ENCODE data around the gene PLAAT5. TPM values are rescaled to one million over a fixed set of nuclear protein-coding genes. Genes with fewer than 3 reads are reported as not detected.

PLAAT5 gene
- total RNA-seq, 1 donor from 2014 or later: 3.6 TPM

GRCh38 chr11:63493127-63493526 lies 2.2 kb upstream of the PLAAT5 start:
- no peaks in the 10 kb centered on the region for H3K27me3 ChIP-seq
- H3K36me3 ChIP-seq: no peaks in the 10 kb centered on the region
- no peak overlapping the region for H3K4me3 ChIP-seq
- H3K4me1 ChIP-seq: peaks cover 11% of the 10 kb centered on the region
- H3K9me3 ChIP-seq: no peaks in the 10 kb centered on the region
- H3K27ac ChIP-seq: no peak overlapping the region
- DNase-seq (no peak), ATAC-seq (no peak)
- no peak for TF ChIP-seq CTCF (IDR thresholded peaks at IDR 0.05)
- intact Hi-C loops (cut with DNase I): no loop called here

GRCh38 chr11:63492441-63492840 lies 1.5 kb upstream of the PLAAT5 start:
- H3K4me1 ChIP-seq: peaks cover 11% of the 10 kb centered on the region
- TF ChIP-seq CTCF (IDR thresholded peaks at IDR 0.05): no peak
- H3K27ac ChIP-seq: no peak overlapping the region
- no peak overlapping the region for H3K4me3 ChIP-seq
- ATAC-seq (no peak), DNase-seq (no peak)
- H3K27me3 ChIP-seq: no peaks in the 10 kb centered on the region
- intact Hi-C loops (cut with DNase I): no loop called here
- H3K36me3 ChIP-seq: no peaks in the 10 kb centered on the region
- H3K9me3 ChIP-seq: no peaks in the 10 kb centered on the region

GRCh38 chr11:63491636-63492372 lies 837 bp upstream of the PLAAT5 start:
- ATAC-seq: peak; percentile 51
- peaks cover 11% of the 10 kb centered on the region for H3K4me1 ChIP-seq
- no peak for DNase-seq
- no peaks in the 10 kb centered on the region for H3K27me3 ChIP-seq
- peak overlapping the region; percentile 54 for H3K4me3 ChIP-seq
- H3K36me3 ChIP-seq: no peaks in the 10 kb centered on the region
- intact Hi-C loops (cut with DNase I): no loop called here
- no peak for TF ChIP-seq CTCF (IDR thresholded peaks at IDR 0.05)
- peak overlapping the region; percentile 25 for H3K27ac ChIP-seq
- no peaks in the 10 kb centered on the region for H3K9me3 ChIP-seq

GRCh38 chr11:63491240-63491587 lies 247 bp upstream of the PLAAT5 start:
- ATAC-seq (no peak), DNase-seq (no peak)
- H3K9me3 ChIP-seq: no peaks in the 10 kb centered on the region
- intact Hi-C loops (cut with DNase I): no loop called here
- peak overlapping the region; percentile 54 for H3K4me3 ChIP-seq
- peak overlapping the region; percentile 25 for H3K27ac ChIP-seq
- H3K36me3 ChIP-seq: no peaks in the 10 kb centered on the region
- TF ChIP-seq CTCF (IDR thresholded peaks at IDR 0.05): no peak
- H3K4me1 ChIP-seq: peaks cover 11% of the 10 kb centered on the region
- H3K27me3 ChIP-seq: no peaks in the 10 kb centered on the region

- Histone ChIP-seq H3K36me3 (no peaks in the 10 kb centered on the region), H3K4me3 (peak overlapping the region; percentile 54), H3K27ac (no peak overlapping the region), H3K27me3 (no peaks in the 10 kb centered on the region), H3K4me1 (peaks cover 11% of the 10 kb centered on the region), H3K9me3 (no peaks in the 10 kb centered on the region)
- ATAC-seq (no peak), DNase-seq (no peak)
- intact Hi-C loops (cut with DNase I): loop anchor here (10.0 kb wide), 1 partner anchor 245 kb away; no protein-coding TSS in a partner anchor
- TF ChIP-seq CTCF (IDR thresholded peaks at IDR 0.05): no peak
Measured at GRCh38 chr11:63489879-63490278, 1.1 kb downstream of the PLAAT5 start.
